HepG2 (cell line): Measurements from ENCODE around the gene MCRIP2. TPM values are rescaled to one million over a fixed set of nuclear protein-coding genes. Genes with fewer than 3 reads are reported as not detected.

Source experiments
- BORCS8-MEF2B ChIP-seq: sonication (generic); formaldehyde crosslinking; IDR thresholded peaks from 2 replicates; pipeline ENCODE4 v1.8.0; 2022; ENCODE audit warnings: mild to moderate bottlenecking, missing genetic modification reagents
- BRCA1 ChIP-seq: sonication (generic); formaldehyde crosslinking; IDR thresholded peaks from 2 replicates; pipeline ENCODE4 v1.4.0; 2020; ENCODE audit warnings: missing genetic modification reagents
- ETV5 ChIP-seq: IDR thresholded peaks from 2 replicates; pipeline ENCODE4 v1.6.1; 2018; ENCODE audit warnings: missing biosample characterization, missing genetic modification reagents, inconsistent platforms, borderline replicate concordance
- JUNB ChIP-seq: sonication (generic); formaldehyde crosslinking; IDR thresholded peaks from 2 replicates; pipeline ENCODE4 v1.8.0; 2022; ENCODE audit warnings: missing genetic modification reagents, mild to moderate bottlenecking, borderline replicate concordance
- REXO4 ChIP-seq: sonication (generic); formaldehyde crosslinking; IDR thresholded peaks from 2 replicates; pipeline ENCODE4 v1.8.0; 2022; ENCODE audit warnings: missing genetic modification reagents, mild to moderate bottlenecking, borderline replicate concordance
- SIN3A ChIP-seq: IDR thresholded peaks from 2 replicates; pipeline ENCODE4 v1.6.1; 2011; ENCODE audit warnings: low read depth, mild to moderate bottlenecking, control low read depth, low read length, borderline replicate concordance
- SIX1 ChIP-seq: sonication (generic); formaldehyde crosslinking; IDR thresholded peaks from 2 replicates; pipeline ENCODE4 v1.4.0; 2020; ENCODE audit warnings: missing genetic modification reagents, borderline replicate concordance
- SKI ChIP-seq: fragments of 450-650 bp; IDR thresholded peaks from one replicate; pipeline ENCODE4 v1.6.1; 2018; ENCODE audit warnings: mild to moderate bottlenecking; ENCODE audit not compliant: partially characterized antibody
- SNAPC2 ChIP-seq: sonication (generic); formaldehyde crosslinking; IDR thresholded peaks from 2 replicates; pipeline ENCODE4 v1.8.1; 2022; ENCODE audit warnings: mild to moderate bottlenecking, missing genetic modification reagents
- SUZ12 ChIP-seq: fragments of 150-350 bp; IDR thresholded peaks from 2 replicates; pipeline ENCODE4 v1.6.1; 2014; ENCODE audit warnings: low read depth, low read length
- TCF7L2 ChIP-seq: IDR thresholded peaks from 2 replicates; pipeline ENCODE4 v1.6.1; 2011; ENCODE audit warnings: mild to moderate bottlenecking, low read depth, low read length, moderate library complexity
- ZC3H4 ChIP-seq: sonication (generic); formaldehyde crosslinking; IDR thresholded peaks from 2 replicates; pipeline ENCODE4 v1.4.0; 2020; ENCODE audit warnings: missing genetic modification reagents, borderline replicate concordance
- ZNF441 ChIP-seq: sonication (generic); formaldehyde crosslinking; IDR thresholded peaks from 2 replicates; pipeline ENCODE4 v1.7.0; 2021; ENCODE audit warnings: missing genetic modification reagents, borderline replicate concordance
- ZNF451 ChIP-seq: sonication (generic); formaldehyde crosslinking; IDR thresholded peaks from 2 replicates; pipeline ENCODE4 v1.5.0; 2020; ENCODE audit warnings: mild to moderate bottlenecking, missing genetic modification reagents
- ZNF552 ChIP-seq: sonication (generic); formaldehyde crosslinking; IDR thresholded peaks from 2 replicates; pipeline ENCODE4 v1.9.0; 2022; ENCODE audit warnings: missing genetic modification reagents, mild to moderate bottlenecking, borderline replicate concordance
- polyA plus RNA-seq, 8 experiments: library from polyadenylated mRNA; depleted of rRNA in 3 of 8; stranded (reverse) in 7 of 8; unstranded in 1 of 8; fragments of >200 nt; fragmentation: Illumina TruSeq in 4 of 8; extraction: Trizol in 4 of 8; gene quantifications; 2 replicates each; pipeline versions ENCODE4 v1.2.1 to v1.2.3, GENCODE V29; 2011 to 2016; ENCODE audit warnings: low read depth in 4 of 8, missing spikeins in 1 of 8, mixed read lengths in 1 of 8; ENCODE audit not compliant: insufficient read depth in 1 of 8
- total RNA-seq, 5 experiments: library from RNA; depleted of rRNA; stranded (reverse); fragments of >200 nt; fragmentation: Illumina TruSeq; extraction: Trizol; gene quantifications; 2 replicates each; pipeline ENCODE4 v1.2.3, GENCODE V29; 2016; ENCODE audit warnings: low read depth in 1 of 5
- TF ChIP-seq, protein P1 (sequence below): sonication (generic); formaldehyde crosslinking; IDR thresholded peaks from 2 replicates; pipeline ENCODE4 v1.5.0; 2020; ENCODE audit warnings: missing genetic modification reagents, mild to moderate bottlenecking, borderline replicate concordance
- TF ChIP-seq, protein P2 (sequence below): sonication (generic); formaldehyde crosslinking; IDR thresholded peaks from 2 replicates; pipeline ENCODE4 v1.4.0; 2020; ENCODE audit warnings: missing genetic modification reagents, mild to moderate bottlenecking, borderline replicate concordance
- TF ChIP-seq, protein P3 (sequence below): sonication (generic); formaldehyde crosslinking; conservative IDR thresholded peaks from 2 replicates; pipeline ENCODE4 v1.5.0; 2020; ENCODE audit warnings: missing genetic modification reagents
- TF ChIP-seq, protein P4 (sequence below): sonication (generic); formaldehyde crosslinking; IDR thresholded peaks from 2 replicates; pipeline ENCODE4 v1.4.0; 2020; ENCODE audit warnings: mild to moderate bottlenecking, low read depth, missing genetic modification reagents
- TF ChIP-seq, protein P5 (sequence below): sonication (generic); formaldehyde crosslinking; IDR thresholded peaks from 2 replicates; pipeline ENCODE4 v1.4.0; 2020; ENCODE audit warnings: low read depth, mild to moderate bottlenecking, missing genetic modification reagents

The MCRIP2 gene
- total and polyA plus RNA-seq, 2 of the 13 experiments (the other 11 are each of a cell fraction or from before 2014, with no cell fraction given) = 39.6 to 76.7 TPM

DNA sequence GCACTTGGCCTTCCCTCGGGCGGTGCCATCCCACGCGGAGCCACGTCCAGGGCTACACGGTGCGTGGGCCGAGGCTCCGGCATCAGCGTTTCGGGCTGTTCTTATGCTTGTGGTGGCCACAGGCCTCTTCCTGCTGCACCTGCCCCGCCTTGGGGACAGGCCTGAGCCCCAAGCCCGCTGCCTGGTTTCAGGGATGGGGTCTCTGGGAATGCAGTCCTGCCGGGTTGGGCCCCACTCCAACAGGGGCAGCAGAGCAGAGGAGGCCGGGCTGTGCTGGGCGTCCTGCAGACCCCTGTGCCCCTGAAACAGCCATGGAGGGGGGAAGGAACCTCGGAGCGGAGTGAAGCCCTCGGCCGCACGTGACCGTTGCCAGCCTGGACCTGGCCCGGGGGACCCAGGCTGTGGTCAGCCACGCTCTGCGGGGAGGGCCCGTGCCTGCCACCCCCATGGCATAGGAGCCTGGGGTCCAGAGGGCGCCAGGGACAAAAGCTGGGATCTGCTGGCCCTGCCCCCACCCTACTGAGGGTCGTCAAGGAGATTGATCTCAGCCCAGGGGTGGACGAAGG is 11.3 kb upstream of the MCRIP2 start (continued):
- TF ChIP-seq, protein P1, sequence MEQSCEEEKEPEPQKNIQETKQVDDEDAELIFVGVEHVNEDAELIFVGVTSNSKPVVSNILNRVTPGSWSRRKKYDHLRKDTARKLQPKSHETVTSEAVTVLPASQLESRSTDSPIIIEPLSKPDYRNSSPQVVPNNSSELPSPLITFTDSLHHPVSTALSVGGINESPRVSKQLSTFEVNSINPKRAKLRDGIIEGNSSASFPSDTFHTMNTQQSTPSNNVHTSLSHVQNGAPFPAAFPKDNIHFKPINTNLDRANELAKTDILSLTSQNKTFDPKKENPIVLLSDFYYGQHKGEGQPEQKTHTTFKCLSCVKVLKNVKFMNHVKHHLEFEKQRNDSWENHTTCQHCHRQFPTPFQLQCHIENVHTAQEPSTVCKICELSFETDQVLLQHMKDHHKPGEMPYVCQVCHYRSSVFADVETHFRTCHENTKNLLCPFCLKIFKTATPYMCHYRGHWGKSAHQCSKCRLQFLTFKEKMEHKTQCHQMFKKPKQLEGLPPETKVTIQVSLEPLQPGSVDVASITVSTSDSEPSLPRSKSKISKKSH (CRISPR knock-in tag) = no peak; the same call in 1 of the 2 replicates
- TF ChIP-seq, protein P2, sequence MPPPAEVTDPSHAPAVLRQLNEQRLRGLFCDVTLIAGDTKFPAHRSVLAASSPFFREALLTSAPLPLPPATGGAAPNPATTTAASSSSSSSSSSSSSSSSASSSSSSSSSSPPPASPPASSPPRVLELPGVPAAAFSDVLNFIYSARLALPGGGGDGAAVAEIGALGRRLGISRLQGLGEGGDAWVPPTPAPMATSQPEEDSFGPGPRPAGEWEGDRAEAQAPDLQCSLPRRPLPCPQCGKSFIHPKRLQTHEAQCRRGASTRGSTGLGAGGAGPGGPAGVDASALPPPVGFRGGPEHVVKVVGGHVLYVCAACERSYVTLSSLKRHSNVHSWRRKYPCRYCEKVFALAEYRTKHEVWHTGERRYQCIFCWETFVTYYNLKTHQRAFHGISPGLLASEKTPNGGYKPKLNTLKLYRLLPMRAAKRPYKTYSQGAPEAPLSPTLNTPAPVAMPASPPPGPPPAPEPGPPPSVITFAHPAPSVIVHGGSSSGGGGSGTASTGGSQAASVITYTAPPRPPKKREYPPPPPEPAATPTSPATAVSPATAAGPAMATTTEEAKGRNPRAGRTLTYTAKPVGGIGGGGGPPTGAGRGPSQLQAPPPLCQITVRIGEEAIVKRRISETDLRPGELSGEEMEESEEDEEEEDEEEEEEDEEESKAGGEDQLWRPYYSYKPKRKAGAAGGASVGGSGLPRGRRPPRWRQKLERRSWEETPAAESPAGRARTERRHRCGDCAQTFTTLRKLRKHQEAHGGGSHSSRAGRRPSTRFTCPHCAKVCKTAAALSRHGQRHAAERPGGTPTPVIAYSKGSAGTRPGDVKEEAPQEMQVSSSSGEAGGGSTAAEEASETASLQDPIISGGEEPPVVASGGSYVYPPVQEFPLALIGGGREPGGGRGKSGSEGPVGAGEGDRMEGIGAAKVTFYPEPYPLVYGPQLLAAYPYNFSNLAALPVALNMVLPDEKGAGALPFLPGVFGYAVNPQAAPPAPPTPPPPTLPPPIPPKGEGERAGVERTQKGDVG (CRISPR knock-in tag) = no peak
- TF ChIP-seq ZC3H4 (CRISPR knock-in tag) (0 out of 2 replicates have a peak, but pooled peaks have one; percentile 44), SNAPC2 (CRISPR knock-in tag) (0 out of 2 replicates have a peak, but pooled peaks have one; percentile 19), SUZ12 (no peak), TCF7L2 (no peak), ZNF451 (CRISPR knock-in tag) (peak; percentile 39; the same call in 1 of the 2 replicates), JUNB (0 out of 2 replicates have a peak, but pooled peaks have one; percentile 17), SIN3A (peak; percentile 4; the same call in 1 of the 2 replicates), ZNF441 (CRISPR knock-in tag) (no peak), ETV5 (CRISPR knock-in tag) (no peak), SKI (no peak), ZNF552 (no peak; the same call in 1 of the 2 replicates), BRCA1 (CRISPR knock-in tag) (0 out of 2 replicates have a peak, but pooled peaks have one; percentile 72), BORCS8-MEF2B (CRISPR knock-in tag) (peak; percentile 25; the same call in 1 of the 2 replicates), REXO4 (CRISPR knock-in tag) (no peak), SIX1 (CRISPR knock-in tag) (peak; percentile 70; the same call in 1 of the 2 replicates)
- TF ChIP-seq, protein P3, sequence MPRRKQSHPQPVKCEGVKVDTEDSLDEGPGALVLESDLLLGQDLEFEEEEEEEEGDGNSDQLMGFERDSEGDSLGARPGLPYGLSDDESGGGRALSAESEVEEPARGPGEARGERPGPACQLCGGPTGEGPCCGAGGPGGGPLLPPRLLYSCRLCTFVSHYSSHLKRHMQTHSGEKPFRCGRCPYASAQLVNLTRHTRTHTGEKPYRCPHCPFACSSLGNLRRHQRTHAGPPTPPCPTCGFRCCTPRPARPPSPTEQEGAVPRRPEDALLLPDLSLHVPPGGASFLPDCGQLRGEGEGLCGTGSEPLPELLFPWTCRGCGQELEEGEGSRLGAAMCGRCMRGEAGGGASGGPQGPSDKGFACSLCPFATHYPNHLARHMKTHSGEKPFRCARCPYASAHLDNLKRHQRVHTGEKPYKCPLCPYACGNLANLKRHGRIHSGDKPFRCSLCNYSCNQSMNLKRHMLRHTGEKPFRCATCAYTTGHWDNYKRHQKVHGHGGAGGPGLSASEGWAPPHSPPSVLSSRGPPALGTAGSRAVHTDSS = 0 out of 2 replicates have a peak, but pooled peaks have one; percentile 17
- TF ChIP-seq, protein P4, sequence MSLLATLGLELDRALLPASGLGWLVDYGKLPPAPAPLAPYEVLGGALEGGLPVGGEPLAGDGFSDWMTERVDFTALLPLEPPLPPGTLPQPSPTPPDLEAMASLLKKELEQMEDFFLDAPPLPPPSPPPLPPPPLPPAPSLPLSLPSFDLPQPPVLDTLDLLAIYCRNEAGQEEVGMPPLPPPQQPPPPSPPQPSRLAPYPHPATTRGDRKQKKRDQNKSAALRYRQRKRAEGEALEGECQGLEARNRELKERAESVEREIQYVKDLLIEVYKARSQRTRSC (CRISPR knock-in tag) = 0 out of 2 replicates have a peak, but pooled peaks have one; percentile 36
- TF ChIP-seq, protein P5, sequence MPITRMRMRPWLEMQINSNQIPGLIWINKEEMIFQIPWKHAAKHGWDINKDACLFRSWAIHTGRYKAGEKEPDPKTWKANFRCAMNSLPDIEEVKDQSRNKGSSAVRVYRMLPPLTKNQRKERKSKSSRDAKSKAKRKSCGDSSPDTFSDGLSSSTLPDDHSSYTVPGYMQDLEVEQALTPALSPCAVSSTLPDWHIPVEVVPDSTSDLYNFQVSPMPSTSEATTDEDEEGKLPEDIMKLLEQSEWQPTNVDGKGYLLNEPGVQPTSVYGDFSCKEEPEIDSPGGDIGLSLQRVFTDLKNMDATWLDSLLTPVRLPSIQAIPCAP (CRISPR knock-in tag) = no peak
